ENCODE data around the gene UVRAG.

The UVRAG gene

GRCh38 chr11:76155500-76156227, 340.7 kb downstream of the UVRAG start:
- DNase-seq, result no peak

DNA sequence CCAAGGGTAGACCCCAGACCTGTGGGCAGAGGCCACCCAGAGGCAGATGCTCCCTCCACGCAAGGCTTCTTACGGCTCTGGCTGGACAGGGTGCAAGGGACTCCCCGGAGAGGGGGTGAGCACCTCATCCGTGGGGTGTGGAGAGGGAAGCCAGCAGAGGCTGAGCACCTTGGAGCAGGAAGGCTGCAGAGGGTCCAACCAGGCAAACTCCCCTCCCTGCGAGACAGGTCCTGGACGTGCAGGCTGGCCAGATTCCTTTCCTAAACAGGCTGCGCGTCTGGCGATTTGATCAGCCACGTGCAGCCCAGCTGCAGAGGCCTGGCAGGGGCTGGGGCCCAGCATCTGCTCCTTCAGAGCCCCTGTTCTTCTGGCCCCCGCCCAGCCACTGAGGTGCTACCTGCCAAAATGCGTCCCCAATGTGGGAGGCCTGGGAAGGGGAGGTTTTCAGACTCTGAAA, 342.0 kb downstream of the UVRAG start:
- no peak for DNase-seq

- DNase-seq, result no peak
These were observed 342.9 kb downstream of the UVRAG start for GRCh38 chr11:76157891-76158290.

GRCh38 chr11:76158394-76159302, 343.6 kb downstream of the UVRAG start:
- DNase-seq, result no peak

- no peak for DNase-seq
These were observed 344.4 kb downstream of the UVRAG start for GRCh38 chr11:76159303-76159937.

DNA sequence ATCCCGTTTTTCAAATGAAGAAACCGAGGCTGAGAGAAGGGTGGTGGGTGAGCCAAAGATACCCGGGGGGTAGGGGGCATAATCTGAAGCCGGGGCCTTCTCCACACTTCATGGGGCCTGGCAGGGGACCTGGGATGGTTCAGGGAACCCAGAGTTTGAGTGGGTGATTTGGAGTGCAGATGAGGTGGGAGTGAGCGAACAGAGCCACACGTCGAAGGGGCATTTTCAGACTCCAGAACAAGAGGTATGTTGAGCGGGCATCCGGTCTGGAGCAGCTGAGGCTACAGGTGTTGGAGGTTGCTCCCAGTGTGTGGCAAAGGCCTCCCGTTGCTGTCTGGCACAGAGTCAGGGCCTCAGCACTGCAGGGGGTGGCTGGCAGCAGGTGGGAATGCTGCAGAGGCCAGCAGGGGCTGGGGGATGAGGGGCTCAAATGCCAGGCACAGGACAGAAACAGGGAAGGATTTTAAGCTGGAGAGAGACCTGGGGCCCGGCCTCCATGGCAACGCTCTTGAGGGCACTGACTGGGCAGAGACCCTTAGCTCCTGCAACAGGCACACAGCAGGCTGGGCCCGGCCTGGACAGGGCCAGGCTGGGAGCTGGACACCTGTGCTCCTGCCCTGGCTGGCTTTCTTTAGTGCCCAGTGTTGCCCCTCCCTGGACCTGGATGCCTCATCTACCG, 345.1 kb downstream of the UVRAG start:
- no peak for DNase-seq

DNA sequence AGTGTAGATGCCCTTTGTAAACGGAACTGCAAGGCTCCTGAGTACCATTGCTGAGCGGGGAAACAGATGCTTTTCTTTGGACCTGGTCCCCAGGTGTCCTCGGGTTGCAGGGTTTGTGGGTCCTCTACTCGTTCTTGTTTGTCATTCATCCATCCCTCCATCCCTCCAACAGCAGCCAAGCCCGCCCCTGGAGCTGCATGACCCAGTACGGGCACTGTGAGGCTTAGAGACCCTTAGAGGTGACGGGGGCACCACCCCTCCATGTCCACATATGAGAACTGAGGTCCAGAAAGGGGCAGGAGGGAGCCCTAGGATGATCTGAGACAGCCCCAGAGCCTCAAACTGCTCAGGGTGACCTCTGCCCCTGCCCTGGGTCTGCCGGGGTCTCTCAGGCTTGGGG, 345.8 kb downstream of the UVRAG start:
- no peak for DNase-seq

DNA sequence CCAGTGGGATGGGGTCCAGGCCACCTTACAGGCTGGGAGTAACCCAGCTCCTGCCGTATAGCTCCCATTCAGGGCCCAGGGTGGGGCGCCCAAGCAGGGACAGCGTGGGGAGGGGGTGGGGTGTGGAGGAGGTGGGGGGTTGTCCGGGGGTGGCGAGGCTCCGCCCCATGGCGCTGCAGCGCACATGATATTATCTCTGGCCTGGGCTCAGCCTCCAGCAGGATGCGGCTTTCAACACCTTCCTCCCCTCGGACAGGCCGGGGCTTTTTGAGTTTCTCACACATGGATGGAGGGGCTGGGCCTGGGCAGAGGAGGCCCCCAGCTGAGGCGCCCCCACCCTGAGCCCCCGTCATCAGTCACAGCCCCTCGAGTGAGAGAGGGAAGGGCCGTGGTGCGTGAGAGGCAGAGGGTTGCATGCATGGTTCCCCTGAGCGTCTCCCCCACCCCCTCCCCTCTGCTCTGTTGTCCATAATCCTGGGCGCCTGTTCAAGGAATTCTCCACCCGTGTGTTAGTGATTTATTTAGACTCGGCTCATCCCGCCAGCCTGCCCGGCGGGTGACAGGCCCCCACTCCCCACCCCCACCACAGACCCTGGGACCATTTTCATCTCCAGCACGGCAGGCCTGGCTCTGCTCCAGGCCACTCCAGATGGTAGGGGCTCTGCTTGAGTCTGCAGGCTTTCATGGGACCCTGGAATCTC, 346.4 kb downstream of the UVRAG start:
- no peak for DNase-seq

DNA sequence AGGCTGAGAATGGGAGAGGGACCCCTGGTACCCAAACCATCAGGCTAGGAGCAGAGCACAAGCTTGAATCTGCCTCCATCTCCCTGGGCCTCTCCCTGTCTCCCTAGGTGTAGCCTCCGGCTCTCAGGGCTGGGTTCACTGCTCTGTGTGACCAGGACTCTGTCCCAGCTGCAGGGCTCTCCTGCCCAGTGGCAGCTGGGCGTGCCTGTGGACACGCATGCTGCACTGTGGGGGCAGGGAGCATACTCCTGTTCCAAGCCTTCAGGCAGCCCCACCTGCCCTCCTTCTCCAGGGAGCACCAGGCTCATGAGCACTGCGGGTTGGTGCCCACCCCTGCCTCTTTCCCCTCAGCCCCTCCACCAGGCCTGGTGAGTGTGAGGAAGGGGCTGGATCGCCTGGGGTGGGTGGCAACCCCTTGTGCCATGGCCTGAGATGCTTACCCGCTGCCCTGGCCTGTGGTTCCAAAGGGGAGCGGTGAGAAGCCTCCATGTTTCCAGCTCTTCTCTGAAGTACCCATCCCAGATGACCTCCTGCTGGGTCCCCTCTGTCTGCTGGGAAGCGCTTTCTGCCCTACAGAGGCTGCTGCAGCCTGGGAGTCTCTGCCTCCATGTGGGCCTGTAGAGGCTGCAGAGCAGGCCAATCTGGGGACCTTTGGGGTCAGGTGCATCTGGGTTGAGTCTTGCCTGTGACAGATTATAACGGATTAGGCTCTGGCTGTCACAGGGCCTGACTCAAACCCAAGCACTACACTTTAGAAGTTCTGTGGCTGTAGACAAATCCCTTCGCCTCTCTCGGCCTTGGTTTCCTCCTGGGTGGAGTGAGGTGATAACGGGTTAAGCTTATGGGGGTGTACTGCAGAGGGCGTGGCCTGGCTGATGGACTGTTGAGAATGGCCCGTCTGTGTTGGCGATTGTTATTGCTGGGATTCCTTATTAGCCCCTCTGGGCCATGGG, 347.6 kb downstream of the UVRAG start:
- no peak for DNase-seq

DNA sequence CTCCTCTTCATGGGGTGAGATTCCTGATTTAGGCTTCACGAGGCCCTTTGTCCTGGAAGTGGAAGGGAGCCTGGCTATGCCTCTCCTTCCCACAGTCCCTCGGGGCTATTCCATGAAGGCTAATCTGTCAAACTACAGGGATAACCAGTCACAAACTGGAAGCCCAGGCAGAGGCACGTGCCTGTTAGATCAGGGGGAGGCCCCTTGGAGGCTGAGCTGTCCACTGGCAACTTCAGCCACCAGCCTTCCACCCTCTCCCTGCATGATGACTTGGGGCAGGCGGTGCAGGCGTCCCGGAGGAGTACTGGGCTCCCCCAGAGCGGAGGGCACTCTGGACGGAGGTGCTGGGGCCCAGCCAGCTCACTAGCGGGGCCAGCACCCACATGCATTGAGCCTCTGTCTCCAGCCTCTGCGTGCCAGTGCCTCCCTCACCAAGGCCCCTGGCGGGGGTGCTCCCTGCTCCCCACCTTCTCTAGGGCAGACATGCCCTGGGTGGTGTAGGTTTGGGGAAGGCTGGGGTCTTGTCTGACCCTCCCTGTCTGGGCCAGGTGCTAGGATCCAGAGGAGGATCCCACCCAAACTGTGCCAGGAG, 348.4 kb downstream of the UVRAG start:
- no peak for DNase-seq

DNA sequence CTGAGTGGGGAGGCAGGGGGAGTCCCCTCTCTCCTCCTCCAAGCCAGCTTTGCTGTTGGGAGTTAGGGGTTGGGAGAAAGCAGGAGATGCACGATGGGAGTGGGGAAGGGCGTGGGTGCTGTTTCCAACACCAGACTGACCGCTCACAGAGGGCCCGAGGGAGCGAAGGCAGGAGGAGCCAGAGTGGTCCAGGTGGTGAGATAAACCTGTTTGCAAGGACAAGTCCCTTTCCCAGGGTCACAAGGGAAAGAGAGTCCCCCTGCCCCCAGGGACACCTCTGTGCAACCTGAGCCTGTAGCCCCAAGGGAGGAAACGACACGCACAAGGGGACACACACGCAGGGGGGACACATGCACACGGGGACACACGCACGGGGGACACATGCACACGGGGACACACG, 349.1 kb downstream of the UVRAG start:
- DNase-seq, result no peak

- no peak for DNase-seq
These were observed 350.1 kb downstream of the UVRAG start for GRCh38 chr11:76164861-76165751.

- peak; percentile 40 for DNase-seq
These were observed 351.3 kb downstream of the UVRAG start for GRCh38 chr11:76166314-76166713.

GRCh38 chr11:76167590-76167989, 352.6 kb downstream of the UVRAG start:
- DNase-seq, result no peak

DNA sequence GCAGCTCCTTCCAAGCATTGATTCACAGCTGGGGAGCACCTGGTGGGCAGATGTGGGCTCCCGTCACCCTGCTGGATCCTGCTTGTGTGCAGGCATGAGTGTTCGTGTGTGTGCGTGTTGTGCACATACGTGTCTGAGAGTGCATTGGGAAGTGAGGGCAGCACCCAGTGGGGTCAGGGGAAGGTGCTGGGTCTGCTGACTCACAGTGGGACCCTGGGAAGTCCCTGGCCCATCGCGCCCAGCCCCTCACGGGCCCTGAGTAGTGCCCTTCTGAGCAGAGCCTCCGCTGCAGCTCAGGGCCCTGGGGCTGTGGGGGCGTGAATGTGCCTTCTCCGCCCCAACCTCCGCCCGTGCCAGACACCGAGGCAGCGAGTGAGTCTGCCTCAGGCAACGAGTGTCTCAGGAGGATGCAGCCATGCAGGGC, 354.5 kb downstream of the UVRAG start:
- no peak for DNase-seq

GRCh38 chr11:76170468-76170867, 355.5 kb downstream of the UVRAG start:
- DNase-seq, result no peak

DNA sequence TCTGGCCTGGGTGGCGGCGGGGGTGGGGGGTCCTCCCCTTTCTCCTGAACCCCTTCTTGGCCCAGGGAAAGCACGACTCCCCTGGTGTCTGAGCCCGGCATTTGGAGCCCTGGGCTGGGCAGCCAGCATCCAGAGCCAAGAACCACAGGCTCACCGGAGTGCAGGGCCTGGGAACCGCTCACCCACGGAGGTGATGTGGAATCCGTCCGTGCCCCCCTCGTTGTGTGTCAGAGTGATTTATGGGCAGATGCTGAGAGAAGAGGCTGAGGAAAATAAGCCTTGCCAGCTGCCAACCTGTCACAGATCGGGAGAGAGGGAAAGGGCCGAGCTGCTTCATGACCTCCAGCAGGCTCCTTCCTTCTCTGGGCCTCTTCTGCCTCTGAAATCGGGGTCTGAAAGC, 357.6 kb downstream of the UVRAG start:
- DNase-seq, result no peak

DNA sequence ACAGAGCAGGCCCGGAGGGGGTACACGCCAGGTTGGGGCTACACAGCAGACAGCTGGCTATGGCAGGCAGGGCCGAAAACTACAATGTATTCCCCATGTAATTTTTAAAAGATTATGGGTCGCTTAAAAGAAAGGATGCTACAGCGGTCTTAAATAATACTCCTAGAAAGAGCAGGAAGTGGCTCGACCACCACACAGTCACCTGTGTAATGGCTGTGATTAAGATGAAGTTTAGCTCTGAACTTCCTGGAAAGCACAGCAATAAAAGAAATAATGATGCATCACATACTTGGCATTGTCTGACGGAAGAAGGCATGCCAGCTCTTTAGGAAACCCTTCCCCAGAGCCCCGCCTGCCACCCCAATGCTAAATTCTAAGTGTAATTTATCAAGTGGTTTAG, 358.7 kb downstream of the UVRAG start:
- DNase-seq, result no peak

GRCh38 chr11:76174330-76174729, 359.3 kb downstream of the UVRAG start:
- DNase-seq, result no peak

GRCh38 chr11:76175783-76176182, 360.8 kb downstream of the UVRAG start:
- DNase-seq, result no peak
